GM21528 (cell line): ENCODE measurements around the gene MSH2.
"Not testable (repeated sequence)": the region's sequence is repeated elsewhere in the genome, so short reads cannot be mapped to it uniquely, and the experiment has no call there.

Source experiments
- ATAC-seq: cut with Tn5 transposase; IDR thresholded peaks from one replicate; pipeline ENCODE4 v1.9.1; 2021; ENCODE audit warnings: mild to moderate bottlenecking, moderate library complexity; ENCODE audit not compliant: unreplicated experiment, low FRiP score

MSH2 gene

GRCh38 chr2:47406649-47407330 lies 3.8 kb downstream of the MSH2 start:
- not testable (repeated sequence) for ATAC-seq

- not testable (repeated sequence) for ATAC-seq
Observed at GRCh38 chr2:47407976-47408375, 5.0 kb downstream of the MSH2 start.

- no peak for ATAC-seq
Observed at GRCh38 chr2:47414682-47415458, 11.9 kb downstream of the MSH2 start.

GRCh38 chr2:47420214-47420613 lies 17.3 kb downstream of the MSH2 start:
- ATAC-seq: no peak

GRCh38 chr2:47420683-47421082 lies 17.7 kb downstream of the MSH2 start:
- not testable (repeated sequence) for ATAC-seq

- ATAC-seq: no peak
Observed at GRCh38 chr2:47422016-47422415, 19.1 kb downstream of the MSH2 start.

- ATAC-seq: no peak
Observed at GRCh38 chr2:47422560-47422959, 19.6 kb downstream of the MSH2 start.

GRCh38 chr2:47426786-47427185 lies 23.8 kb downstream of the MSH2 start:
- no peak for ATAC-seq

- ATAC-seq: no peak
Observed at GRCh38 chr2:47429795-47430194, 26.8 kb downstream of the MSH2 start.

- not testable (repeated sequence) for ATAC-seq
Observed at GRCh38 chr2:47433006-47433405, 30.1 kb downstream of the MSH2 start.

GRCh38 chr2:47433445-47433844 lies 30.5 kb downstream of the MSH2 start:
- ATAC-seq: not testable (repeated sequence)

- ATAC-seq: no peak
Observed at GRCh38 chr2:47437287-47437686, 34.3 kb downstream of the MSH2 start.

- no peak for ATAC-seq
Observed at GRCh38 chr2:47438106-47438505, 35.1 kb downstream of the MSH2 start.

- ATAC-seq: no peak
Observed at GRCh38 chr2:47438783-47439182, 35.8 kb downstream of the MSH2 start.

- no peak for ATAC-seq
Observed at GRCh38 chr2:47451790-47452189, 48.8 kb downstream of the MSH2 start.

- no peak for ATAC-seq
Observed at GRCh38 chr2:47452761-47453160, 49.8 kb downstream of the MSH2 start.

- not testable (repeated sequence) for ATAC-seq
Observed at GRCh38 chr2:47454818-47455217, 51.9 kb downstream of the MSH2 start.

- no peak for ATAC-seq
Observed at GRCh38 chr2:47455411-47455810, 52.5 kb downstream of the MSH2 start.

- no peak for ATAC-seq
Observed at GRCh38 chr2:47456851-47457250, 53.9 kb downstream of the MSH2 start.

GRCh38 chr2:47457268-47457667 lies 54.3 kb downstream of the MSH2 start:
- no peak for ATAC-seq

- no peak for ATAC-seq
Observed at GRCh38 chr2:47459021-47459420, 56.1 kb downstream of the MSH2 start.

- no peak for ATAC-seq
Observed at GRCh38 chr2:47460766-47461165, 57.8 kb downstream of the MSH2 start.
